OCI-LY1 (cell line): ENCODE data around the gene TPCN2.

Source experiments
- H2AFZ ChIP-seq: fragments of 200-600 bp; sonication (generic), shearing (Covaris generic); 2 replicates; pipeline ENCODE4 v1.6.0; 2014; ENCODE audit warnings: antibody characterized with exemption, mild to moderate bottlenecking, low read length
- H3F3A ChIP-seq: fragments of 200-600 bp; sonication (generic), shearing (Covaris generic); 2 replicates; pipeline ENCODE4 v1.6.0; 2014; ENCODE audit warnings: mild to moderate bottlenecking, antibody characterized with exemption, low read length, moderate library complexity; ENCODE audit not compliant: insufficient read depth
- H3K27ac ChIP-seq: fragments of 200-600 bp; sonication (generic); 2 replicates; pipeline ENCODE4 v1.5.1; 2014; ENCODE audit warnings: low read length, mixed run types, mild to moderate bottlenecking, low read depth; ENCODE audit not compliant: poor library complexity, severe bottlenecking
- H3K27me3 ChIP-seq: fragments of 200-600 bp; sonication (generic); 2 replicates; pipeline ENCODE4 v1.6.0; 2014; ENCODE audit warnings: antibody characterized with exemption, mild to moderate bottlenecking, low read length, moderate library complexity; ENCODE audit not compliant: insufficient read depth
- H3K36me3 ChIP-seq: fragments of 200-600 bp; sonication (generic); 2 replicates; pipeline ENCODE4 v1.6.1; 2014; ENCODE audit warnings: mild to moderate bottlenecking, antibody characterized with exemption, low read length, moderate library complexity, mixed read lengths; ENCODE audit not compliant: insufficient read depth
- H3K4me1 ChIP-seq: fragments of 200-600 bp; sonication (generic); 2 replicates; pipeline ENCODE4 v1.5.1; 2014; ENCODE audit warnings: mild to moderate bottlenecking, low read length, moderate library complexity; ENCODE audit not compliant: insufficient read depth, severe bottlenecking
- H3K4me2 ChIP-seq: fragments of 200-600 bp; sonication (generic), shearing (Covaris generic); 2 replicates; pipeline ENCODE4 v1.6.1; 2014; ENCODE audit warnings: low read length
- H3K4me3 ChIP-seq: fragments of 200-600 bp; sonication (generic); 2 replicates; pipeline ENCODE4 v1.5.1; 2014; ENCODE audit warnings: low read length, low read depth, mild to moderate bottlenecking, mixed read lengths; ENCODE audit not compliant: poor library complexity, severe bottlenecking
- H3K79me2 ChIP-seq: fragments of 200-600 bp; shearing (Covaris generic); 2 replicates; pipeline ENCODE4 v1.6.1; 2016; ENCODE audit warnings: mixed run types, low read length, mixed read lengths; ENCODE audit not compliant: insufficient read depth
- H3K9ac ChIP-seq: fragments of 200-600 bp; sonication (generic), shearing (Covaris generic); 2 replicates; pipeline ENCODE4 v1.6.1; 2014; ENCODE audit warnings: mild to moderate bottlenecking, low read length, mixed read lengths
- H3K9me2 ChIP-seq: fragments of 200-600 bp; sonication (generic), shearing (Covaris generic); 2 replicates; pipeline ENCODE4 v1.6.1; 2014; ENCODE audit warnings: low read depth, mild to moderate bottlenecking, low read length, mixed read lengths
- H3K9me3 ChIP-seq: fragments of 200-600 bp; shearing (Covaris generic); 2 replicates; pipeline ENCODE4 v1.6.1; 2014; ENCODE audit warnings: low read length, mixed read lengths
- H4K20me1 ChIP-seq: fragments of 200-600 bp; sonication (generic), shearing (Covaris generic); 2 replicates; pipeline ENCODE4 v1.6.0; 2016; ENCODE audit warnings: mild to moderate bottlenecking, low read length; ENCODE audit not compliant: insufficient read depth
- CTCF ChIP-seq: fragments of 200-600 bp; sonication (generic), shearing (Covaris generic); IDR thresholded peaks from 2 replicates; pipeline ENCODE4 v1.5.1; 2017; ENCODE audit warnings: mild to moderate bottlenecking, antibody characterized with exemption, low read length, moderate library complexity, mixed read lengths
- EZH2 ChIP-seq: fragments of 200-600 bp; sonication (generic), shearing (Covaris generic); IDR thresholded peaks from 2 replicates; pipeline ENCODE4 v1.8.0; 2017; ENCODE audit warnings: borderline replicate concordance, mixed run types, mild to moderate bottlenecking, antibody characterized with exemption, low read length, moderate library complexity, mixed read lengths

TPCN2 gene

GRCh38 chr11:69150175-69150574 lies 101.4 kb downstream of the TPCN2 start:
- H4K20me1 ChIP-seq = no peaks in the 10 kb centered on the region
- no peaks in the 10 kb centered on the region for H3K9me3 ChIP-seq
- no peak overlapping the region for H2AFZ ChIP-seq
- no peak overlapping the region for H3K27ac ChIP-seq
- H3K9ac ChIP-seq = no peak overlapping the region
- H3K4me1 ChIP-seq = no peaks in the 10 kb centered on the region
- no peaks in the 10 kb centered on the region for H3K79me2 ChIP-seq
- H3K4me2 ChIP-seq = no peak overlapping the region
- H3K4me3 ChIP-seq = no peak overlapping the region
- H3K36me3 ChIP-seq = no peaks in the 10 kb centered on the region
- H3K27me3 ChIP-seq = no peaks in the 10 kb centered on the region; the same call in 1 of the 2 replicates
- TF ChIP-seq EZH2 (no peak), CTCF (no peak)
- no peaks in the 10 kb centered on the region for H3K9me2 ChIP-seq
- H3F3A ChIP-seq = no peaks in the 10 kb centered on the region

- no peak overlapping the region for H3K4me3 ChIP-seq
- no peaks in the 10 kb centered on the region for H3K36me3 ChIP-seq
- H3K9ac ChIP-seq = no peak overlapping the region
- H4K20me1 ChIP-seq = no peaks in the 10 kb centered on the region
- no peak overlapping the region for H3K27ac ChIP-seq
- H3K9me3 ChIP-seq = no peaks in the 10 kb centered on the region
- no peaks in the 10 kb centered on the region for H3F3A ChIP-seq
- no peak overlapping the region for H2AFZ ChIP-seq
- TF ChIP-seq EZH2 (no peak), CTCF (no peak)
- no peaks in the 10 kb centered on the region for H3K79me2 ChIP-seq
- no peak overlapping the region for H3K4me2 ChIP-seq
- no peaks in the 10 kb centered on the region for H3K4me1 ChIP-seq
- H3K27me3 ChIP-seq = no peaks in the 10 kb centered on the region; the same call in 1 of the 2 replicates
- H3K9me2 ChIP-seq = no peaks in the 10 kb centered on the region
These were observed 103.1 kb downstream of the TPCN2 start for GRCh38 chr11:69151836-69152235.

GRCh38 chr11:69152733-69153421 lies 104.1 kb downstream of the TPCN2 start:
- Histone ChIP-seq H3K27ac (no peak overlapping the region), H3K36me3 (no peaks in the 10 kb centered on the region), H3K4me1 (no peaks in the 10 kb centered on the region), H3K27me3 (no peaks in the 10 kb centered on the region; the same call in 1 of the 2 replicates), H4K20me1 (no peaks in the 10 kb centered on the region), H3K9me2 (no peaks in the 10 kb centered on the region), H3F3A (no peaks in the 10 kb centered on the region), H3K9ac (no peak overlapping the region), H3K4me2 (no peak overlapping the region), H3K9me3 (no peaks in the 10 kb centered on the region), H2AFZ (no peak overlapping the region), H3K79me2 (no peaks in the 10 kb centered on the region), H3K4me3 (no peak overlapping the region)
- TF ChIP-seq CTCF (no peak), EZH2 (no peak)
